Neural cell (in vitro differentiated cells): ENCODE measurements around the gene SPATA46. TPM values are rescaled to one million over a fixed set of nuclear protein-coding genes. Genes with fewer than 3 reads are reported as not detected.

ENCODE experiments used
- H2AFZ ChIP-seq: fragments of 200-600, 300-800 bp; sonication (generic), shearing (Covaris generic); 2 replicates; pipeline ENCODE4 v1.6.0; 2014; ENCODE audit warnings: low read depth, mild to moderate bottlenecking, antibody characterized with exemption, low read length, moderate library complexity
- H3F3A ChIP-seq: fragments of 200-600 bp; shearing (Covaris generic); 2 replicates; pipeline ENCODE4 v1.6.1; 2016; ENCODE audit warnings: mild to moderate bottlenecking, moderate library complexity, mixed read lengths, antibody characterized with exemption, low read length; ENCODE audit not compliant: insufficient read depth, poor library complexity, severe bottlenecking
- H3K27ac ChIP-seq: fragments of 200-600, 300-800 bp; sonication (generic), shearing (Covaris generic); 2 replicates; pipeline ENCODE4 v1.5.1; 2014; ENCODE audit warnings: mild to moderate bottlenecking, low read length, moderate library complexity
- H3K27me3 ChIP-seq: fragments of 300-800, 200-600 bp; sonication (generic), shearing (Covaris generic); 2 replicates; pipeline ENCODE4 v1.6.0; 2014; ENCODE audit warnings: mild to moderate bottlenecking, low read depth, low read length, moderate library complexity; ENCODE audit not compliant: insufficient read depth
- H3K36me3 ChIP-seq: fragments of 300-800, 200-600 bp; sonication (generic), shearing (Covaris generic); 2 replicates; pipeline ENCODE4 v1.5.1; 2014; ENCODE audit warnings: mild to moderate bottlenecking, antibody characterized with exemption, low read length, moderate library complexity; ENCODE audit not compliant: insufficient read depth
- H3K4me2 ChIP-seq: fragments of 300-800, 200-600 bp; sonication (generic), shearing (Covaris generic); 2 replicates; pipeline ENCODE4 v1.6.0; 2014; ENCODE audit warnings: mild to moderate bottlenecking, low read length
- H3K4me3 ChIP-seq: fragments of 300-800, 200-600 bp; sonication (generic), shearing (Covaris generic); 2 replicates; pipeline ENCODE4 v1.5.1; 2014; ENCODE audit warnings: mild to moderate bottlenecking, low read length, moderate library complexity
- H3K79me2 ChIP-seq: fragments of 200-600 bp; shearing (Covaris generic); replicated peaks from 2 replicates; pipeline ENCODE4 v1.6.0; 2014; ENCODE audit warnings: mild to moderate bottlenecking, low read length, moderate library complexity; ENCODE audit not compliant: insufficient read depth
- H3K9ac ChIP-seq: fragments of 300-800, 200-600 bp; sonication (generic), shearing (Covaris generic); 2 replicates; pipeline ENCODE4 v1.6.1; 2016; ENCODE audit warnings: mild to moderate bottlenecking, low read length, mixed read lengths
- H3K9me2 ChIP-seq: fragments of 200-600 bp; shearing (Covaris generic); 2 replicates; pipeline ENCODE4 v1.6.1; 2016; ENCODE audit warnings: mild to moderate bottlenecking, low read length, mixed read lengths; ENCODE audit not compliant: insufficient read depth
- H3K9me3 ChIP-seq: fragments of 200-600, 300-800 bp; sonication (generic), shearing (Covaris generic); 2 replicates; pipeline ENCODE4 v1.6.1; 2016; ENCODE audit warnings: mild to moderate bottlenecking, mixed run types, low read length, moderate library complexity, mixed read lengths
- H4K20me1 ChIP-seq: fragments of 200-600 bp; shearing (Covaris generic); 2 replicates; pipeline ENCODE4 v1.6.1; 2016; ENCODE audit warnings: mild to moderate bottlenecking, mixed run types; ENCODE audit not compliant: insufficient read depth
- EP300 ChIP-seq: fragments of 450-650 bp; conservative IDR thresholded peaks from 2 replicates; pipeline ENCODE4 v1.6.1; 2014; ENCODE audit warnings: antibody characterized with exemption, mild to moderate bottlenecking, moderate library complexity; ENCODE audit not compliant: poor library complexity, severe bottlenecking
- EZH2 ChIP-seq: fragments of 200-600, 300-800 bp; shearing (Covaris generic), sonication (generic); IDR thresholded peaks from 2 replicates; pipeline ENCODE4 v1.6.1; 2014; ENCODE audit warnings: antibody characterized with exemption, low read length, borderline replicate concordance, mild to moderate bottlenecking; ENCODE audit not compliant: insufficient read depth, poor library complexity, severe bottlenecking
- MXI1 ChIP-seq: fragments of 450-650 bp; conservative IDR thresholded peaks from 2 replicates; pipeline ENCODE4 v1.6.1; 2014; ENCODE audit warnings: antibody characterized with exemption, mild to moderate bottlenecking; ENCODE audit not compliant: poor library complexity, severe bottlenecking
- POLR2AphosphoS5 ChIP-seq: IDR thresholded peaks from 2 replicates; pipeline ENCODE4 v1.6.1; 2012
- RAD21 ChIP-seq: fragments of 450-650 bp; conservative IDR thresholded peaks from 2 replicates; pipeline ENCODE4 v1.6.1; 2014; ENCODE audit warnings: antibody characterized with exemption, mild to moderate bottlenecking, moderate library complexity
- REST ChIP-seq: IDR thresholded peaks from 2 replicates; pipeline ENCODE4 v1.6.1; 2012; ENCODE audit warnings: borderline replicate concordance
- SMC3 ChIP-seq: fragments of 450-650 bp; conservative IDR thresholded peaks from 2 replicates; pipeline ENCODE4 v1.6.1; 2014; ENCODE audit warnings: antibody characterized with exemption, mild to moderate bottlenecking, moderate library complexity; ENCODE audit not compliant: poor library complexity
- TAF1 ChIP-seq: IDR thresholded peaks from 2 replicates; pipeline ENCODE4 v1.6.1; 2012; ENCODE audit warnings: low read depth
- polyA plus RNA-seq: library from polyadenylated mRNA; depleted of rRNA; stranded (reverse); fragments of >200 nt; gene quantifications from 2 replicates; pipeline ENCODE4 v1.2.3, GENCODE V29; 2014
- TF ChIP-seq, protein P1 (sequence below): fragments of 450-650 bp; IDR thresholded peaks from 2 replicates; pipeline ENCODE4 v1.5.1; 2014; ENCODE audit warnings: antibody characterized with exemption, mild to moderate bottlenecking, moderate library complexity; ENCODE audit not compliant: poor library complexity, severe bottlenecking

Gene SPATA46
- polyA plus RNA-seq, 1 donor from 2014 or later = not detected

DNA sequence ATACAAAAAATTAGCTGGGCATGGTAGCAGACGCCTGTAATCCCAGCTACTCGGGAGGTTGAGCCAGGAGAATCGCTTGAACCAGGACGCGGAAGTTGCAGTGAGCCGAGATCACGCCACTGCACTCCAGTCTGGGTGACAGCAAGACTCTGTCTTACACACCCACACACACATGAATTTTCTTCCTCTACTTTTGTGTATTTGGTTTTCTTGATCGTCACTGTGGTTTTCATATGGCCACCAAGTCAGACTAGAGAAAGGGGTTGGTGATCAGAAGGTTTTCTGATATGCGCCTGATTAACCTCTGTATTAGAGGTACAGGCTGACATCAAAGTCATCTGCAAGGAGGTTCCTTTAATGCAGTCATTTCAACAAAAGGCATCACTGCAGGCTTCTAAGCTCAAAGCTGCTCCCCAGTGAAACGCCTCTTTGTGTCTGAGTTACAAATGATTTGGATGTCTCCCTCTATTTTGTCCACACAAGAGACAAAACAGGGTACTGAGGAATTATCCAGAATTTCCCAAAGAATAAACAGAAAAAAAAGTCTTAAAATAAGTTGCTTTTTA, 24.2 kb upstream of the SPATA46 start:
- H3K9me2 ChIP-seq = no peaks in the 10 kb centered on the region
- H3K79me2 ChIP-seq = no peaks in the 10 kb centered on the region
- H3K36me3 ChIP-seq = no peaks in the 10 kb centered on the region
- no peak overlapping the region for H3K27ac ChIP-seq
- no peak overlapping the region for H2AFZ ChIP-seq
- no peaks in the 10 kb centered on the region for H3K9me3 ChIP-seq
- no peaks in the 10 kb centered on the region for H3F3A ChIP-seq
- TF ChIP-seq RAD21 (no peak), POLR2AphosphoS5 (no peak), EP300 (no peak), TAF1 (no peak), REST (no peak), MXI1 (no peak), SMC3 (no peak), EZH2 (no peak)
- TF ChIP-seq, protein P1, sequence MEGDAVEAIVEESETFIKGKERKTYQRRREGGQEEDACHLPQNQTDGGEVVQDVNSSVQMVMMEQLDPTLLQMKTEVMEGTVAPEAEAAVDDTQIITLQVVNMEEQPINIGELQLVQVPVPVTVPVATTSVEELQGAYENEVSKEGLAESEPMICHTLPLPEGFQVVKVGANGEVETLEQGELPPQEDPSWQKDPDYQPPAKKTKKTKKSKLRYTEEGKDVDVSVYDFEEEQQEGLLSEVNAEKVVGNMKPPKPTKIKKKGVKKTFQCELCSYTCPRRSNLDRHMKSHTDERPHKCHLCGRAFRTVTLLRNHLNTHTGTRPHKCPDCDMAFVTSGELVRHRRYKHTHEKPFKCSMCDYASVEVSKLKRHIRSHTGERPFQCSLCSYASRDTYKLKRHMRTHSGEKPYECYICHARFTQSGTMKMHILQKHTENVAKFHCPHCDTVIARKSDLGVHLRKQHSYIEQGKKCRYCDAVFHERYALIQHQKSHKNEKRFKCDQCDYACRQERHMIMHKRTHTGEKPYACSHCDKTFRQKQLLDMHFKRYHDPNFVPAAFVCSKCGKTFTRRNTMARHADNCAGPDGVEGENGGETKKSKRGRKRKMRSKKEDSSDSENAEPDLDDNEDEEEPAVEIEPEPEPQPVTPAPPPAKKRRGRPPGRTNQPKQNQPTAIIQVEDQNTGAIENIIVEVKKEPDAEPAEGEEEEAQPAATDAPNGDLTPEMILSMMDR = no peak
- H3K9ac ChIP-seq = no peak overlapping the region
- H3K27me3 ChIP-seq = no peaks in the 10 kb centered on the region
- H3K4me3 ChIP-seq = no peak overlapping the region
- H4K20me1 ChIP-seq = no peaks in the 10 kb centered on the region
- no peak overlapping the region for H3K4me2 ChIP-seq

DNA sequence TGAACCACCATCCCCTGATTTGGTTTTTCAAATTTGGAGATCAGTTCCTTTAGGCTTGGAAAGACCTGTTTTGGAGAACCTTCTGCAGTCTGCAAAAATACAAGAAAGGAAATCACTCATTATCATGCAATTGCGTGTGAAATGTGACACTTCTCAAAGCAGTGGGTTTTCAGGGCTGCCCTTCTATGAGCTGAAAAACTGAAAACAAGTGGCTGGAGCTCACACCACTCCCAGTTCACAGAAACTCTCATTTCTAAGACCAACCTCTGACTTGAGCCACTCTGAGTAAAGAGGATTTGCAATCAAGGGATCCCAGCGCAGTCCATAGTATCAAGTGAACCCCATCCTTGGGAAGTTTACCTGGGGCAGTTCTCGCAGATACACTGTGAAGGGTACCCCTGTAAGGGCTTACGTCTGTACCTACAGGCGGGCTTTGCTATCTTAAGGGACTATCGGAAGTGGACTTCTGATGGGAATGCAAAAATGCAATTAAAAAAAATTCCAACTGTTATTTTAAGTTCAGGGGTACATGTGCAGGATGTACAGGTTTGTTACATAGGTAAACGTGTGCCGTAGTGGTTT, 22.4 kb upstream of the SPATA46 start:
- TF ChIP-seq MXI1 (no peak), REST (no peak), POLR2AphosphoS5 (no peak), EZH2 (no peak), TAF1 (no peak), SMC3 (no peak), RAD21 (no peak), EP300 (no peak)
- TF ChIP-seq, protein P1 = no peak
- Histone ChIP-seq H2AFZ (no peak overlapping the region), H3K4me2 (no peak overlapping the region)

More for the DNA sequence above, 22.4 kb upstream of the SPATA46 start:
- Histone ChIP-seq H3K27ac (peak overlapping the region; percentile 4), H3K36me3 (no peaks in the 10 kb centered on the region), H3K9ac (no peak overlapping the region), H3K79me2 (no peaks in the 10 kb centered on the region), H3F3A (no peaks in the 10 kb centered on the region), H3K4me3 (peak overlapping the region; percentile 42), H3K9me2 (no peaks in the 10 kb centered on the region), H3K9me3 (no peaks in the 10 kb centered on the region), H4K20me1 (no peaks in the 10 kb centered on the region), H3K27me3 (no peaks in the 10 kb centered on the region)
